ENCODE measurements around the gene MUS81.

- peak; percentile 88 to 96 (median 93) for TF ChIP-seq CTCF (IDR thresholded peaks at IDR 0.05)
- TF ChIP-seq POLR2A (IDR thresholded peaks at IDR 0.05), result peak; percentile 77 to 88
Observed at GRCh38 chr11:65860278-65861164, at the start of gene MUS81.
